GM19463 (cell line): Measurements from ENCODE around the gene TTC39C.
"Not testable (repeated sequence)": the region's sequence is repeated elsewhere in the genome, so short reads cannot be mapped to it uniquely, and the experiment has no call there.

ENCODE experiments used
- ATAC-seq: cut with Tn5 transposase; IDR thresholded peaks from one replicate; pipeline ENCODE4 v1.9.1; 2021; ENCODE audit warnings: mild to moderate bottlenecking, moderate library complexity; ENCODE audit not compliant: unreplicated experiment

The TTC39C gene

GRCh38 chr18:24051031-24051947 is 36.7 kb downstream of the TTC39C start:
- peak; percentile 52 for ATAC-seq

GRCh38 chr18:24052053-24052452 is 37.5 kb downstream of the TTC39C start:
- ATAC-seq: no peak

- ATAC-seq: no peak
Measured at GRCh38 chr18:24053211-24053610, 38.7 kb downstream of the TTC39C start.

GRCh38 chr18:24054130-24054529 is 39.6 kb downstream of the TTC39C start:
- no peak for ATAC-seq

GRCh38 chr18:24055009-24055804 is 40.7 kb downstream of the TTC39C start:
- no peak for ATAC-seq

- ATAC-seq: no peak
Measured at GRCh38 chr18:24055878-24056277, 41.3 kb downstream of the TTC39C start.

- no peak for ATAC-seq
Measured at GRCh38 chr18:24056506-24056905, 42.0 kb downstream of the TTC39C start.

- no peak for ATAC-seq
Measured at GRCh38 chr18:24057804-24058203, 43.2 kb downstream of the TTC39C start.

- not testable (repeated sequence) for ATAC-seq
Measured at GRCh38 chr18:24059385-24059784, 44.8 kb downstream of the TTC39C start.

- ATAC-seq: no peak
Measured at GRCh38 chr18:24060644-24061043, 46.1 kb downstream of the TTC39C start.

GRCh38 chr18:24063121-24063731 is 48.7 kb downstream of the TTC39C start:
- ATAC-seq: no peak

GRCh38 chr18:24064391-24065100 is 50.0 kb downstream of the TTC39C start:
- no peak for ATAC-seq

GRCh38 chr18:24065906-24066305 is 51.4 kb downstream of the TTC39C start:
- no peak for ATAC-seq

- no peak for ATAC-seq
Measured at GRCh38 chr18:24068945-24069693, 54.6 kb downstream of the TTC39C start.

GRCh38 chr18:24071029-24071428 is 56.5 kb downstream of the TTC39C start:
- peak; percentile 66 for ATAC-seq

- ATAC-seq: no peak
Measured at GRCh38 chr18:24071779-24072178, 57.2 kb downstream of the TTC39C start.

GRCh38 chr18:24072743-24073142 is 58.2 kb downstream of the TTC39C start:
- no peak for ATAC-seq

GRCh38 chr18:24073791-24074190 is 59.2 kb downstream of the TTC39C start:
- no peak for ATAC-seq

GRCh38 chr18:24074757-24075156 is 60.2 kb downstream of the TTC39C start:
- ATAC-seq: not testable (repeated sequence)
